HEK293 (cell line): ENCODE data around the gene ATCAY.

Experiments
- CTCF ChIA-PET: fragments of 350-600 bp; formaldehyde crosslinking; extraction: SDS; loops from one replicate; lab custom pipeline; 2021; ENCODE audit warnings: antibody characterized with exemption; lab: Yijun Ruan, JAX
- POLR2A ChIA-PET: fragments of 300-600 bp; formaldehyde crosslinking; extraction: SDS; loops from one replicate; lab custom pipeline; 2020; ENCODE audit warnings: antibody characterized with exemption, inconsistent platforms; lab: Yijun Ruan, JAX
- H3K27ac ChIP-seq: fragments of 200-500 bp; sonication (Bioruptor generic); 2 replicates; pipeline ENCODE4 v1.5.1; 2014; ENCODE audit warnings: low read depth, low read length, control low read depth, inconsistent platforms; ENCODE audit errors: extremely low read depth
- H3K36me3 ChIP-seq, 2 experiments: fragments of 200-500 bp in 1 of 2; sonication (Bioruptor generic) in 1 of 2; 1 replicate in 1 of 2; 2 replicates in 1 of 2; pipeline ENCODE4 v1.5.1; 2014 to 2017; ENCODE audit warnings: inconsistent platforms in 2 of 2, low read length in 2 of 2; ENCODE audit not compliant: control insufficient read depth in 2 of 2, insufficient read depth in 1 of 2
- H3K4me1 ChIP-seq: fragments of 200-500 bp; sonication (Bioruptor generic); 2 replicates; pipeline ENCODE4 v1.5.1; 2014; ENCODE audit warnings: mild to moderate bottlenecking, low read length, inconsistent platforms; ENCODE audit not compliant: control insufficient read depth, insufficient read depth
- H3K4me3 ChIP-seq: 2 replicates; pipeline ENCODE4 v1.5.1; 2011; ENCODE audit warnings: low read depth, mild to moderate bottlenecking, control low read depth, low read length, moderate library complexity
- H3K9me3 ChIP-seq: fragments of 200-500 bp; sonication (Bioruptor generic); 2 replicates; pipeline ENCODE4 v1.5.1; 2014; ENCODE audit warnings: low read depth, low read length, inconsistent platforms; ENCODE audit not compliant: control insufficient read depth, insufficient read depth
- BCL11A ChIP-seq: fragments of 450-650 bp; formaldehyde crosslinking; IDR thresholded peaks from 2 replicates; pipeline ENCODE4 v1.5.1; 2016; ENCODE audit warnings: low read depth, missing biosample characterization, missing genetic modification characterization
- GLIS2 ChIP-seq: fragments of 450-650 bp; formaldehyde crosslinking; IDR thresholded peaks from 2 replicates; pipeline ENCODE4 v1.5.1; 2016; ENCODE audit warnings: missing biosample characterization, missing genetic modification characterization
- HOXD13 ChIP-seq: sonication (generic); formaldehyde crosslinking; IDR thresholded peaks from 2 replicates; pipeline ENCODE4 v1.8.0; 2022; ENCODE audit warnings: missing genetic modification reagents, borderline replicate concordance
- SALL2 ChIP-seq: fragments of 450-650 bp; formaldehyde crosslinking; IDR thresholded peaks from 2 replicates; pipeline ENCODE4 v1.5.0; 2017; ENCODE audit warnings: missing biosample characterization, mild to moderate bottlenecking, missing genetic modification characterization, borderline replicate concordance
- SCRT1 ChIP-seq: fragments of 450-650 bp; formaldehyde crosslinking; IDR thresholded peaks from 2 replicates; pipeline ENCODE4 v1.5.1; 2016; ENCODE audit warnings: missing biosample characterization, missing genetic modification characterization, borderline replicate concordance
- ZEB2 ChIP-seq: fragments of 450-650 bp; formaldehyde crosslinking; IDR thresholded peaks from 2 replicates; pipeline ENCODE4 v1.5.1; 2016; ENCODE audit warnings: missing biosample characterization, missing genetic modification characterization
- ZNF174 ChIP-seq: fragments of 450-650 bp; formaldehyde crosslinking; IDR thresholded peaks from 2 replicates; pipeline ENCODE4 v1.5.0; 2017; ENCODE audit warnings: missing biosample characterization, mild to moderate bottlenecking, missing genetic modification characterization
- ZNF184 ChIP-seq: fragments of 450-650 bp; IDR thresholded peaks from 2 replicates; pipeline ENCODE4 v1.5.1; 2018; ENCODE audit warnings: missing biosample characterization, mild to moderate bottlenecking, missing genetic modification characterization
- ZNF37A ChIP-seq: fragments of 450-650 bp; IDR thresholded peaks from 2 replicates; pipeline ENCODE4 v1.5.1; 2018; ENCODE audit warnings: missing biosample characterization, missing genetic modification characterization
- ZNF433 ChIP-seq: fragments of 450-650 bp; formaldehyde crosslinking; IDR thresholded peaks from 2 replicates; pipeline ENCODE4 v1.5.1; 2016; ENCODE audit warnings: missing biosample characterization, missing genetic modification characterization, low read depth
- ZNF555 ChIP-seq: fragments of 450-650 bp; formaldehyde crosslinking; conservative IDR thresholded peaks from 2 replicates; pipeline ENCODE4 v1.5.1; 2017; ENCODE audit warnings: missing biosample characterization, mild to moderate bottlenecking, missing genetic modification characterization, inconsistent platforms
- ZNF560 ChIP-seq: fragments of 450-650 bp; formaldehyde crosslinking; IDR thresholded peaks from 2 replicates; pipeline ENCODE4 v1.5.1; 2017; ENCODE audit warnings: missing biosample characterization, missing genetic modification characterization, borderline replicate concordance
- TF ChIP-seq, protein P1 (sequence below): fragments of 450-650 bp; formaldehyde crosslinking; IDR thresholded peaks from 2 replicates; pipeline ENCODE4 v1.5.0; 2017; ENCODE audit warnings: missing biosample characterization, missing genetic modification characterization, borderline replicate concordance
- TF ChIP-seq, protein P2 (sequence below): fragments of 450-650 bp; formaldehyde crosslinking; IDR thresholded peaks from 2 replicates; pipeline ENCODE4 v1.5.1; 2016; ENCODE audit warnings: missing biosample characterization, missing genetic modification characterization
- TF ChIP-seq, protein P3 (sequence below): fragments of 450-650 bp; IDR thresholded peaks from 2 replicates; pipeline ENCODE4 v1.5.1; 2018; ENCODE audit warnings: missing biosample characterization, missing genetic modification characterization
- TF ChIP-seq, protein P4 (sequence below): fragments of 450-650 bp; formaldehyde crosslinking; IDR thresholded peaks from 2 replicates; pipeline ENCODE4; 2016; ENCODE audit warnings: missing biosample characterization, missing genetic modification characterization
- TF ChIP-seq, protein P5 (sequence below): fragments of 450-650 bp; formaldehyde crosslinking; IDR thresholded peaks from 2 replicates; pipeline ENCODE4 v1.5.1; 2016; ENCODE audit warnings: missing biosample characterization, missing genetic modification characterization
- TF ChIP-seq, protein P6 (sequence below): fragments of 450-650 bp; formaldehyde crosslinking; IDR thresholded peaks from 2 replicates; pipeline ENCODE4 v1.5.1; 2017; ENCODE audit warnings: missing biosample characterization, missing genetic modification characterization

Gene ATCAY

DNA sequence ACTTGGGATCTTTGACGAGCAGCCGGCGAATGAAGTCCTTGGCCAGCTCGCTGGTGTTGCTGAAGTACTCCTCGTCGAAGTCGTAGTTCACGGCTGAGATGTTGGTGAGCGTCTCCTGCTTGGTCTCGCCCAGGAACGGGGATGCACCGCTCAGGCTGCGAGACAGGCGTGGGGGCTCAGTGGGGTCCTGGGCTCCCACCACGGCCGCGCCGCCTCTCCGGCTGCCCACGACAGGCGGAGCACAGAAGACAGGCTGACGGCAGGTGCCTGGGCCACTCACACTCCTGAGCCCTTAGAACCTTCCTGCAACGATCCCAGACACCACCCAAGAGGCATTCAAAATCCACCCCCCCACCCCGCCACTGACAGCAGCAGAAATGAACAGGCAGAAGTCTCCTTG is 80.5 kb downstream of the ATCAY start (continued):
- TF ChIP-seq ZNF433 (no peak), SCRT1 (no peak), SALL2 (tag by site-specific recombination) (no peak), ZEB2 (tag by site-specific recombination) (no peak)
- TF ChIP-seq, protein P1, sequence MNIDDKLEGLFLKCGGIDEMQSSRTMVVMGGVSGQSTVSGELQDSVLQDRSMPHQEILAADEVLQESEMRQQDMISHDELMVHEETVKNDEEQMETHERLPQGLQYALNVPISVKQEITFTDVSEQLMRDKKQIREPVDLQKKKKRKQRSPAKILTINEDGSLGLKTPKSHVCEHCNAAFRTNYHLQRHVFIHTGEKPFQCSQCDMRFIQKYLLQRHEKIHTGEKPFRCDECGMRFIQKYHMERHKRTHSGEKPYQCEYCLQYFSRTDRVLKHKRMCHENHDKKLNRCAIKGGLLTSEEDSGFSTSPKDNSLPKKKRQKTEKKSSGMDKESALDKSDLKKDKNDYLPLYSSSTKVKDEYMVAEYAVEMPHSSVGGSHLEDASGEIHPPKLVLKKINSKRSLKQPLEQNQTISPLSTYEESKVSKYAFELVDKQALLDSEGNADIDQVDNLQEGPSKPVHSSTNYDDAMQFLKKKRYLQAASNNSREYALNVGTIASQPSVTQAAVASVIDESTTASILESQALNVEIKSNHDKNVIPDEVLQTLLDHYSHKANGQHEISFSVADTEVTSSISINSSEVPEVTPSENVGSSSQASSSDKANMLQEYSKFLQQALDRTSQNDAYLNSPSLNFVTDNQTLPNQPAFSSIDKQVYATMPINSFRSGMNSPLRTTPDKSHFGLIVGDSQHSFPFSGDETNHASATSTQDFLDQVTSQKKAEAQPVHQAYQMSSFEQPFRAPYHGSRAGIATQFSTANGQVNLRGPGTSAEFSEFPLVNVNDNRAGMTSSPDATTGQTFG (tag by site-specific recombination), result no peak
- TF ChIP-seq, protein P2, sequence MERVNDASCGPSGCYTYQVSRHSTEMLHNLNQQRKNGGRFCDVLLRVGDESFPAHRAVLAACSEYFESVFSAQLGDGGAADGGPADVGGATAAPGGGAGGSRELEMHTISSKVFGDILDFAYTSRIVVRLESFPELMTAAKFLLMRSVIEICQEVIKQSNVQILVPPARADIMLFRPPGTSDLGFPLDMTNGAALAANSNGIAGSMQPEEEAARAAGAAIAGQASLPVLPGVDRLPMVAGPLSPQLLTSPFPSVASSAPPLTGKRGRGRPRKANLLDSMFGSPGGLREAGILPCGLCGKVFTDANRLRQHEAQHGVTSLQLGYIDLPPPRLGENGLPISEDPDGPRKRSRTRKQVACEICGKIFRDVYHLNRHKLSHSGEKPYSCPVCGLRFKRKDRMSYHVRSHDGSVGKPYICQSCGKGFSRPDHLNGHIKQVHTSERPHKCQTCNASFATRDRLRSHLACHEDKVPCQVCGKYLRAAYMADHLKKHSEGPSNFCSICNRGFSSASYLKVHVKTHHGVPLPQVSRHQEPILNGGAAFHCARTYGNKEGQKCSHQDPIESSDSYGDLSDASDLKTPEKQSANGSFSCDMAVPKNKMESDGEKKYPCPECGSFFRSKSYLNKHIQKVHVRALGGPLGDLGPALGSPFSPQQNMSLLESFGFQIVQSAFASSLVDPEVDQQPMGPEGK, result no peak
- TF ChIP-seq, protein P3, sequence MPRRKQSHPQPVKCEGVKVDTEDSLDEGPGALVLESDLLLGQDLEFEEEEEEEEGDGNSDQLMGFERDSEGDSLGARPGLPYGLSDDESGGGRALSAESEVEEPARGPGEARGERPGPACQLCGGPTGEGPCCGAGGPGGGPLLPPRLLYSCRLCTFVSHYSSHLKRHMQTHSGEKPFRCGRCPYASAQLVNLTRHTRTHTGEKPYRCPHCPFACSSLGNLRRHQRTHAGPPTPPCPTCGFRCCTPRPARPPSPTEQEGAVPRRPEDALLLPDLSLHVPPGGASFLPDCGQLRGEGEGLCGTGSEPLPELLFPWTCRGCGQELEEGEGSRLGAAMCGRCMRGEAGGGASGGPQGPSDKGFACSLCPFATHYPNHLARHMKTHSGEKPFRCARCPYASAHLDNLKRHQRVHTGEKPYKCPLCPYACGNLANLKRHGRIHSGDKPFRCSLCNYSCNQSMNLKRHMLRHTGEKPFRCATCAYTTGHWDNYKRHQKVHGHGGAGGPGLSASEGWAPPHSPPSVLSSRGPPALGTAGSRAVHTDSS (tag by site-specific recombination), result no peak

DNA sequence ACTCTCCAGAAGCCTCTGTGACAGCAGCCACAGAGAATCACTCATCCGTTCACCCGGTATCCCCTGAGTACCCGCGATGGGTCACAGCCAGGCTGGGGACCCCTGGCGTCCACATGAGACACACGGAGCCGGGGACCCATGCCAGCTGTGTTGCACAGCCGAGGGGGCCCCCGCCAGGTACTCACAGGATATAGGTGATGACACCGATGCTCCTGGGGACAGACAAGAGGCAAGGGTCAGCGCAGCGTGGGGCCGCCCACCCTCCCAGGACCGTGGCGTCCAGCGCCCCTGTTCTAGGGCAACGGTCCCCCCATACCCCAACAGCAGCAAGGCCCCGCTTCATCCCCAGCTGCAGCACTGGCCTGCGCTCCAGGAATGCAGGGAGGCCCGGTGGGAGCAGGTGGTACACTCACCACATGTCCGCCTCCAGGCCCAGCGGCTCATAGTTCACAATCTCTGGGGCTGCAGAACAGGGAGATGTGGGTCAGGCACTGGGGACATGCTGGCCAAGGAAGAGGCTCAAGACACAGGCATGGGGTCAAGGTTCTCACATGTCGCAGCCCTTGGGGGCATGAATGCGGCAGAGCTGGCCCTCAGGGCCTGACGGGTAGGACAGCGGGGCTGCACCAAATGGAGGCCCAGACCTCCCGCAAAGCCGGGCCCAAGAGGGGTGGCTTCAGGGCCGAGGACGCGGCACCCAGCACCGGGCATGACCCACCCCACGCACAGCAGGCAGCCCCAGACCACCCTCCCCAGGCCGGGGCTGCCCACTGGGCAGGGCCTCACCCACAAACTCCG is 83.2 kb downstream of the ATCAY start:
- Histone ChIP-seq H3K4me1 (peaks cover 6% of the 10 kb centered on the region), H3K9me3 (no peaks in the 10 kb centered on the region)
- CTCF ChIA-PET, result interaction anchor here (0.6 kb wide), 2 partner anchors 24 to 389 kb away, joined by 3 read pairs; no protein-coding TSS in a partner anchor
- TF ChIP-seq, protein P4, sequence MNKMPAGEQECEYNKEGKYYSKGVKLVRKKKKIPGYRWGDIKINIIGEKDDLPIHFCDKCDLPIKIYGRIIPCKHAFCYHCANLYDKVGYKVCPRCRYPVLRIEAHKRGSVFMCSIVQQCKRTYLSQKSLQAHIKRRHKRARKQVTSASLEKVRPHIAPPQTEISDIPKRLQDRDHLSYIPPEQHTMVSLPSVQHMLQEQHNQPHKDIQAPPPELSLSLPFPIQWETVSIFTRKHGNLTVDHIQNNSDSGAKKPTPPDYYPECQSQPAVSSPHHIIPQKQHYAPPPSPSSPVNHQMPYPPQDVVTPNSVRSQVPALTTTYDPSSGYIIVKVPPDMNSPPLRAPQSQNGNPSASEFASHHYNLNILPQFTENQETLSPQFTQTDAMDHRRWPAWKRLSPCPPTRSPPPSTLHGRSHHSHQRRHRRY, result no peak
- TF ChIP-seq HOXD13, result no peak
- no peak for TF ChIP-seq ZNF555 (tag by site-specific recombination)
- TF ChIP-seq, protein P5, sequence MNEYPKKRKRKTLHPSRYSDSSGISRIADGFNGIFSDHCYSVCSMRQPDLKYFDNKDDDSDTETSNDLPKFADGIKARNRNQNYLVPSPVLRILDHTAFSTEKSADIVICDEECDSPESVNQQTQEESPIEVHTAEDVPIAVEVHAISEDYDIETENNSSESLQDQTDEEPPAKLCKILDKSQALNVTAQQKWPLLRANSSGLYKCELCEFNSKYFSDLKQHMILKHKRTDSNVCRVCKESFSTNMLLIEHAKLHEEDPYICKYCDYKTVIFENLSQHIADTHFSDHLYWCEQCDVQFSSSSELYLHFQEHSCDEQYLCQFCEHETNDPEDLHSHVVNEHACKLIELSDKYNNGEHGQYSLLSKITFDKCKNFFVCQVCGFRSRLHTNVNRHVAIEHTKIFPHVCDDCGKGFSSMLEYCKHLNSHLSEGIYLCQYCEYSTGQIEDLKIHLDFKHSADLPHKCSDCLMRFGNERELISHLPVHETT (tag by site-specific recombination), result no peak
- TF ChIP-seq, protein P6, sequence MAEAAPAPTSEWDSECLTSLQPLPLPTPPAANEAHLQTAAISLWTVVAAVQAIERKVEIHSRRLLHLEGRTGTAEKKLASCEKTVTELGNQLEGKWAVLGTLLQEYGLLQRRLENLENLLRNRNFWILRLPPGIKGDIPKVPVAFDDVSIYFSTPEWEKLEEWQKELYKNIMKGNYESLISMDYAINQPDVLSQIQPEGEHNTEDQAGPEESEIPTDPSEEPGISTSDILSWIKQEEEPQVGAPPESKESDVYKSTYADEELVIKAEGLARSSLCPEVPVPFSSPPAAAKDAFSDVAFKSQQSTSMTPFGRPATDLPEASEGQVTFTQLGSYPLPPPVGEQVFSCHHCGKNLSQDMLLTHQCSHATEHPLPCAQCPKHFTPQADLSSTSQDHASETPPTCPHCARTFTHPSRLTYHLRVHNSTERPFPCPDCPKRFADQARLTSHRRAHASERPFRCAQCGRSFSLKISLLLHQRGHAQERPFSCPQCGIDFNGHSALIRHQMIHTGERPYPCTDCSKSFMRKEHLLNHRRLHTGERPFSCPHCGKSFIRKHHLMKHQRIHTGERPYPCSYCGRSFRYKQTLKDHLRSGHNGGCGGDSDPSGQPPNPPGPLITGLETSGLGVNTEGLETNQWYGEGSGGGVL (tag by site-specific recombination), result no peak
- TF ChIP-seq ZNF37A (tag by site-specific recombination), result no peak
- TF ChIP-seq, protein P2, result no peak
- no peak for TF ChIP-seq ZNF184 (tag by site-specific recombination)
- TF ChIP-seq ZNF174 (tag by site-specific recombination), result no peak
- TF ChIP-seq GLIS2, result no peak
- TF ChIP-seq BCL11A (tag by site-specific recombination), result no peak
- no peak for TF ChIP-seq ZNF560 (tag by site-specific recombination)
- TF ChIP-seq, all 188 proteins: peak for 0
- Histone ChIP-seq H3K4me3 (no peak overlapping the region), H3K36me3 (peaks cover 22 to 91% of the 10 kb centered on the region in 2 experiments; a peak in 2 of 3 replicates), H3K27ac (no peak overlapping the region)
- POLR2A ChIA-PET, result interaction anchor here (0.7 to 0.8 kb wide), 2 partner anchors 15 to 99 kb away, joined by 3 to 4 read pairs; no protein-coding TSS in a partner anchor
